NOMO-1 treated with dmso at 0.1 percent for 144 hours (cell line): ENCODE data around the gene ERICH4.
"Not testable (repeated sequence)": the region's sequence is repeated elsewhere in the genome, so short reads cannot be mapped to it uniquely, and the experiment has no call there.

Experiments used
- DNase-seq: peaks from one replicate; lab custom pipeline; 2025; ENCODE audit not compliant: unreplicated experiment; lab: John Stamatoyannopoulos, UW

The ERICH4 gene

GRCh38 chr19:41476583-41476982 is 33.6 kb downstream of the ERICH4 start:
- DNase-seq, result no peak

GRCh38 chr19:41478171-41478570 is 35.2 kb downstream of the ERICH4 start:
- no peak for DNase-seq

- no peak for DNase-seq
These were observed 36.2 kb downstream of the ERICH4 start for GRCh38 chr19:41478875-41479756.

- no peak for DNase-seq
These were observed 36.8 kb downstream of the ERICH4 start for GRCh38 chr19:41479757-41480191.

GRCh38 chr19:41480336-41480735 is 37.4 kb downstream of the ERICH4 start:
- DNase-seq, result no peak

GRCh38 chr19:41484822-41485221 is 41.9 kb downstream of the ERICH4 start:
- no peak for DNase-seq

- DNase-seq, result not testable (repeated sequence)
These were observed 44.0 kb downstream of the ERICH4 start for GRCh38 chr19:41486953-41487352.

- no peak for DNase-seq
These were observed 49.9 kb downstream of the ERICH4 start for GRCh38 chr19:41492843-41493242.
